ENCODE results near the gene MYT1. TPM values are rescaled to one million over a fixed set of nuclear protein-coding genes. Genes with fewer than 3 reads are reported as not detected.

The MYT1 gene
- total RNA-seq, 1 donor from 2014 or later, result not detected

DNA sequence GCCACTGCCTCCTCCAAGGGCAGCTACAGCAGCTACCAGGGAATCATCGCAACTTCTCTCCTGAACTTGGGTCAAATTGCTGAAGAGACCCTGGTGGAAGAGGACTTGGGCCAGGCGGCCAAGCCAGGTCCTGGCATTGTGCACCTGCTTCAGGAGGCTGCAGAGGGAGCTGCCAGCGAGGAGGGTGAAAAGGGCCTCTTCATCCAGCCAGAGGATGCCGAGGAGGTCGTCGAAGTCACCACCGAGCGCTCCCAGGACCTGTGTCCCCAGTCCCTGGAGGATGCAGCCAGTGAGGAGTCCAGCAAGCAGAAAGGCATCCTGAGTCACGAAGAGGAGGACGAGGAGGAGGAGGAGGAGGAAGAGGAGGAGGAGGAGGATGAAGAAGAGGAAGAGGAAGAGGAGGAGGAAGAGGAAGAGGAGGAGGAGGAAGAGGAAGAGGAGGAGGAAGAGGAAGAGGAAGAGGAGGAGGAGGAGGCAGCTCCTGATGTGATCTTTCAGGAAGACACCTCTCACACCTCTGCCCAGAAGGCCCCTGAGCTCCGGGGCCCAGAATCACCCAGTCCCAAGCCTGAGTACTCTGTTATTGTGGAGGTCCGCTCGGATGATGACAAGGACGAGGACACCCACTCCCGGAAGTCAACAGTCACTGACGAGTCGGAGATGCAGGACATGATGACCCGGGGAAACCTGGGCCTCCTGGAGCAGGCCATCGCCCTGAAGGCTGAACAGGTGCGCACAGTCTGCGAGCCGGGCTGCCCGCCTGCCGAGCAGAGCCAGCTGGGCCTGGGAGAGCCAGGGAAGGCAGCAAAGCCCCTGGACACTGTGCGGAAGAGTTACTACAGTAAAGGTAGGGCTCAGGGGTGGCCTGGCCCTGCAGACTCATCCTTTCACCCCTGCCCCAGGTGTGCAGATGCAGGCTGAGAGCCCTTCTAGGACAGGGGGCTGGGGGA is 43.7 kb downstream of the MYT1 start:
- Histone ChIP-seq H3K4me3 (no peak overlapping the region), H3K27me3 (no peaks in the 10 kb centered on the region), H3K27ac (no peak overlapping the region), H3K4me1 (peaks cover 0 to 1% of the 10 kb centered on the region in 2 donors), H3K36me3 (no peaks in the 10 kb centered on the region), H3K9me3 (no peaks in the 10 kb centered on the region)
- no peak for DNase-seq (ENCODE audit: low spot score in 2 of 2)
- TF ChIP-seq, protein P1, sequence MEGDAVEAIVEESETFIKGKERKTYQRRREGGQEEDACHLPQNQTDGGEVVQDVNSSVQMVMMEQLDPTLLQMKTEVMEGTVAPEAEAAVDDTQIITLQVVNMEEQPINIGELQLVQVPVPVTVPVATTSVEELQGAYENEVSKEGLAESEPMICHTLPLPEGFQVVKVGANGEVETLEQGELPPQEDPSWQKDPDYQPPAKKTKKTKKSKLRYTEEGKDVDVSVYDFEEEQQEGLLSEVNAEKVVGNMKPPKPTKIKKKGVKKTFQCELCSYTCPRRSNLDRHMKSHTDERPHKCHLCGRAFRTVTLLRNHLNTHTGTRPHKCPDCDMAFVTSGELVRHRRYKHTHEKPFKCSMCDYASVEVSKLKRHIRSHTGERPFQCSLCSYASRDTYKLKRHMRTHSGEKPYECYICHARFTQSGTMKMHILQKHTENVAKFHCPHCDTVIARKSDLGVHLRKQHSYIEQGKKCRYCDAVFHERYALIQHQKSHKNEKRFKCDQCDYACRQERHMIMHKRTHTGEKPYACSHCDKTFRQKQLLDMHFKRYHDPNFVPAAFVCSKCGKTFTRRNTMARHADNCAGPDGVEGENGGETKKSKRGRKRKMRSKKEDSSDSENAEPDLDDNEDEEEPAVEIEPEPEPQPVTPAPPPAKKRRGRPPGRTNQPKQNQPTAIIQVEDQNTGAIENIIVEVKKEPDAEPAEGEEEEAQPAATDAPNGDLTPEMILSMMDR (IDR thresholded peaks at IDR 0.05), result no peak
- intact Hi-C loops (cut with DNase I), result no loop called here

DNA sequence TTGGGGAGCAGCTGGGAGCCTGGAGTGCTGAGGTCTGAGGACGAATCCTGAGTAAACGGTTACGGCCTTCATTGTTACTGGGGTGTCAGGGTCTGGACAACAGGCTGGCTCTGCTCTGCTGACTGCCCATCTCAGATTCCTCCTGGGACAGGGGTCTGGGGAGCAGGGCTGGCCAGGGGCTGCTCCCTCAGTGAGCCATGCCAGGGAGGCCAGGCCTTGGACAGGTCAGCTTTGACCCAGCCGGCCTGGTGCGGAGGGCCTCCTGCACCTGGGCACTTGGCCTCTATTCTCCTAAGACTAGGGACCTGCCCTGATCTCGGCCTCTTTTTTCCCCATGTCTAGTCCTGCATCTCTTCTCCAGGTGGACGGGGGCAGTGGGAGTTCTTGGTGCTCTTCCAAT is 44.9 kb downstream of the MYT1 start:
- peaks cover 0 to 2% of the 10 kb centered on the region in 2 donors for H3K4me1 ChIP-seq
- DNase-seq (ENCODE audit: low spot score in 2 of 2), result no peak
- no peaks in the 10 kb centered on the region for H3K9me3 ChIP-seq
- no peak overlapping the region for H3K27ac ChIP-seq
- no peak overlapping the region for H3K4me3 ChIP-seq
- no peaks in the 10 kb centered on the region for H3K36me3 ChIP-seq
- no peaks in the 10 kb centered on the region for H3K27me3 ChIP-seq
- TF ChIP-seq, protein P1 (IDR thresholded peaks at IDR 0.05), result no peak
- intact Hi-C loops (cut with DNase I), result no loop called here

DNA sequence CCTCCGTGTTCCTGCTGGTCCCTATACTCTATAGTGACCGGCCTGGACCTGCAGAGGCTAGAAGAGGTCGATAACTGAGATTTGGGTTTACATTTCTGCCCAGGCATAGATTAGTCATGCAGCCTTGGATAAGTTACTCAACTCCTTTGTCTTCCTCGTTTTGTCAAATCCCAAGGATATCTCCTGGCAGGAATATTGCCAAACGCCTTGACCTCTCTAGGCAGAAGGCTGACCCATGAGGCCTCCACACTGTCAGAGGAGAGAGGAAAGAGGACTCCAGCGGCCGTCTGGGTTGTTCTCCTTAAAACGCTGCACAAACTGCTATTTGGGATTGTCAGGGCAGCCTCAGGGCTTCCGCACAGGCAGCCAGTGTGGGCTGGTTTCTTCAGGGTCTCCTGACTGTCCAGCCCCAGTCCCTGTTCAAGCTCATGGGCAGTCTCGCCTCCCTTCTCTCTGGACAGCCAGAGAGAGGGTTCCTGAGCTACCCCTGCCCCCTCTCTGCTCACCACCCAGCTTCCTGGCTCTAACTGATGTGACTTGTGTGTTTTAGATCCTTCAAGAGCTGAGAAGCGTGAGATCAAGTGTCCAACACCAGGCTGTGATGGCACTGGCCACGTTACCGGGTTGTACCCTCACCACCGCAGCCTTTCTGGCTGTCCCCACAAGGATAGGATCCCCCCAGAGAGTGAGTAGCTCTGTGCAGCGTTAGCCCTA is 46.6 kb downstream of the MYT1 start:
- no peak for DNase-seq (ENCODE audit: low spot score in 2 of 2)
- TF ChIP-seq, protein P1 (IDR thresholded peaks at IDR 0.05), result no peak
- no peak overlapping the region for H3K4me3 ChIP-seq
- no peaks in the 10 kb centered on the region for H3K27me3 ChIP-seq
- H3K4me1 ChIP-seq, result peaks cover 0 to 2% of the 10 kb centered on the region in 2 donors
- H3K36me3 ChIP-seq, result no peaks in the 10 kb centered on the region
- H3K27ac ChIP-seq, result no peak overlapping the region
- no peaks in the 10 kb centered on the region for H3K9me3 ChIP-seq
- intact Hi-C loops (cut with DNase I), result no loop called here

DNA sequence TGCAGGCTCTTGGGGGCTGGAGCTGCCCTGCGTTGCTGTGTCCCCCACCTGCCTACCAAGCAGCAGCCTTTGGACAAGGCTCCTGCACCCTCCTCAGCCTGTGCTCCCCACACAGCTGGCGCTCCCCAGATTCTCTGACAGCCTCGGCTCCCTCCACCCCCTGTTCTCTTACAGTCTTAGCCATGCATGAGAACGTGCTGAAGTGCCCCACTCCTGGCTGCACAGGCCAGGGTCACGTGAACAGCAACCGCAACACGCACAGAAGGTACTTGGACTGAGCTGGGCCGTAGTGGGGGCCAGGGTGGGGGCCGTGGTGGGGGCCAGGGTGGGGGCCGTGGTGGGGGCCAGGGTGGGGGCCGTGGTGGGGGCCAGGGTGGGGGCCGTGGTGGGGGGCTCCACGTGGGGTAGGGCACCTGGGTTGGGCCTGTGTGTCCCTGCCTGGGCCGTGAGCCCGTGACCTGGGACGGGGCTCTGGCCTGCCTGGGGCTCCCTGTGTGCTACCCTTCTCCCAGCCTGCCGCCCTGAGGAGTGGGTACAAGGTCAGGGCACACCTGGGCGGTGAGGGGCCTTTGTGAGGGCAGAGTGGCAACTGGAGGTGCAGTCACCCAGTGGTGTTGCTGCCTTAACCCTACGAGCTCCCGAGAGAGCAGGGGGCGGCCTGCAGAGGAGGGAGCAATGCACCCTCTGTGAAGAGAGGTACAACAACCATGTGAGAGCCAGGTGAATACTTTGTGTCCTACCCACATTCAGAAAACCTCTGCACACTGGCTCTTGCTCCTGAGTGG is 47.8 kb downstream of the MYT1 start:
- Histone ChIP-seq H3K9me3 (no peaks in the 10 kb centered on the region), H3K4me3 (no peak overlapping the region), H3K27me3 (no peaks in the 10 kb centered on the region), H3K36me3 (no peaks in the 10 kb centered on the region), H3K4me1 (peaks cover 0 to 2% of the 10 kb centered on the region in 2 donors), H3K27ac (no peak overlapping the region)
- DNase-seq (ENCODE audit: low spot score in 2 of 2), result no peak
- TF ChIP-seq, protein P1 (IDR thresholded peaks at IDR 0.05), result no peak
- intact Hi-C loops (cut with DNase I), result no loop called here

DNA sequence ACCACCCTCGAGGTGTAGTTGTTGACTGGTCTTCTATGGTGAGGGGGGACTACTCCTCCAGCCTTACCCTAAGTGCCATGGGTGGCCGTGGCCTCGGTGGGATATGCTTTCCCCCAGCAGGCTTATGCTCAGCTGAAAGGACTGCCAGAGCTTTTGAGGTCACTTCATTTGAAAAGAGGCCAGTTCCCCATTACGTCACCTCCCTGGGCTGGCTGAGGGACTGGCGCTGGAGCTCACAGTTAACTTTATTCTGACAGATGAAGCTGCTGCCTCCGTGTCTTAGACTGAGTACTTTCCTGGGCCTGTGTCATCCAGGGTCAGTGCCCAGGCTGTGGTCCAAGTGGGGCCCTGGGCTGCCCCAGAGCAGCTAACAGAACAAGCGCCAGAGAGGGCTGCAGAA is 48.5 kb downstream of the MYT1 start:
- Histone ChIP-seq H3K4me1 (peaks cover 0 to 2% of the 10 kb centered on the region in 2 donors), H3K27ac (no peak overlapping the region)

More for the DNA sequence above, 48.5 kb downstream of the MYT1 start:
- Histone ChIP-seq H3K4me3 (no peak overlapping the region), H3K36me3 (no peaks in the 10 kb centered on the region), H3K27me3 (no peaks in the 10 kb centered on the region), H3K9me3 (no peaks in the 10 kb centered on the region)
- TF ChIP-seq, protein P1 (IDR thresholded peaks at IDR 0.05), result no peak
- no peak for DNase-seq (ENCODE audit: low spot score in 2 of 2)
- intact Hi-C loops (cut with DNase I), result no loop called here

Data from ascending aorta (tissue), 2 donors.